Effector memory CD8-positive, alpha-beta T cell (primary cell): ENCODE data around the gene DLX3.

ENCODE experiments used
- ATAC-seq: fragments of 150-1000 bp; cut with Tn5 transposase; replicated peaks from 2 replicates; pipeline ENCODE4 v1.10.0; 2021; ENCODE audit warnings: mild to moderate bottlenecking, moderate library complexity
- DNase-seq, 3 experiments: peaks; one replicate each; pipeline ENCODE4 v3.0.0; 2021
- H3K27ac Mint-ChIP-seq, 2 donors: one replicate each; pipeline ENCODE4 v1.8.0; 2022; ENCODE audit warnings: mild to moderate bottlenecking in 2 of 2, mixed read lengths in 2 of 2, moderate library complexity in 2 of 2
- H3K27me3 Mint-ChIP-seq, 2 donors: one replicate each; pipeline ENCODE4 v1.8.0; 2022; ENCODE audit warnings: mixed read lengths in 2 of 2
- H3K36me3 Mint-ChIP-seq: one replicate; pipeline ENCODE4 v1.8.0; 2022; ENCODE audit warnings: mild to moderate bottlenecking, moderate library complexity, mixed read lengths; ENCODE audit not compliant: insufficient read depth
- H3K4me1 Mint-ChIP-seq, 2 donors: one replicate each; pipeline ENCODE4 v1.8.0; 2022; ENCODE audit warnings: low read depth in 2 of 2, mixed read lengths in 2 of 2
- H3K4me3 Mint-ChIP-seq, 2 donors: one replicate each; pipeline ENCODE4 v1.8.0; 2022; ENCODE audit warnings: mild to moderate bottlenecking in 2 of 2, mixed read lengths in 2 of 2, moderate library complexity in 2 of 2
- H3K9me3 Mint-ChIP-seq, 2 donors: one replicate each; pipeline ENCODE4 v1.8.0; 2022; ENCODE audit warnings: mixed read lengths in 2 of 2

The DLX3 gene

DNA sequence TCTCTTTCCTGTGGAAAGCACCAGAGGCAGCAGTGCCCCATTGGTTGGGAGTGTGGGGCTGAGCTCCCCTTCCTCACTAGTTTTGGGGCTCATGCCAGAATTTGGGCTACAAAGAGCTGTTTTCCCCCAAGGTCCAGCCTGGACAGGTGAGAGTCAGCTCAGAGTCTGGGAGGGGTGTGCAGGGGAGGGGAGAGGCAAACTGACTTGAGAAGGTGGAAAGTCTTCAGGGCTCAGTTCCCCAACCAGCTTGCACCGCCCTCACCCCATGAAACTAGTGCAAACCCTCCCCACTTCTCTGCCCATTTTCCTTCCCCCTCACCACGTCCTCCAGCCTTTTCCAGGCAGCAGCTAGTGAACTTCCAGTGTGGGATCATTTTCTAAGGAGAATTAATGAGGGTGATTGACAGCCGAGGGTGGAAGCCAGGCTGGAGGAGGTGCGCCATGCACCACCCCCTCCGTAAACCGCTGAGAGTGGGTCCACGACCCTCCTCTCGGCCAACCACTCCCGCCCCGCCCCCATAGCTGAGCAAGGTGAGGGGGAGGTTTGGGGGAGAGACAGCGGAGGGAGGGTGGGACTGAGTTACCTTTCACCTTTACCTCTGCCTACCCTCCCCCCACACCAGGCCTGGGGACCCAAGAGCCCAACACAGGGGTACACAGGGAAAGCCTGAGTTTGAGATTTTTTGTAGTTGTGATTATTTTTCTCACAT, 32.3 kb downstream of the DLX3 start:
- peaks cover 11% of the 10 kb centered on the region for H3K36me3 Mint-ChIP-seq
- no peak overlapping the region for H3K4me3 Mint-ChIP-seq
- peaks cover 26 to 29% of the 10 kb centered on the region in 2 donors for H3K4me1 Mint-ChIP-seq
- no peak overlapping the region for H3K27ac Mint-ChIP-seq
- no peaks in the 10 kb centered on the region for H3K9me3 Mint-ChIP-seq
- H3K27me3 Mint-ChIP-seq: peaks cover 71 to 82% of the 10 kb centered on the region in 2 donors
- ATAC-seq (no peak), DNase-seq (no peak)

- Mint-ChIP-seq H3K27ac (no peak overlapping the region), H3K9me3 (no peaks in the 10 kb centered on the region), H3K36me3 (peaks cover 7% of the 10 kb centered on the region), H3K27me3 (peaks cover 48 to 68% of the 10 kb centered on the region in 2 donors), H3K4me1 (peaks cover 10% of the 10 kb centered on the region in 2 donors), H3K4me3 (no peak overlapping the region)
- ATAC-seq (no peak), DNase-seq (no peak)
Measured at GRCh38 chr17:49959183-49959935, 35.7 kb downstream of the DLX3 start.

- no peak for ATAC-seq
- DNase-seq: no peak
- peaks cover 47 to 68% of the 10 kb centered on the region in 2 donors for H3K27me3 Mint-ChIP-seq
- no peak overlapping the region for H3K27ac Mint-ChIP-seq
- H3K4me1 Mint-ChIP-seq: peaks cover 6% of the 10 kb centered on the region in 2 donors
- no peaks in the 10 kb centered on the region for H3K9me3 Mint-ChIP-seq
- peaks cover 6% of the 10 kb centered on the region for H3K36me3 Mint-ChIP-seq
- H3K4me3 Mint-ChIP-seq: no peak overlapping the region
Measured at GRCh38 chr17:49958723-49959122, 36.3 kb downstream of the DLX3 start.

DNA sequence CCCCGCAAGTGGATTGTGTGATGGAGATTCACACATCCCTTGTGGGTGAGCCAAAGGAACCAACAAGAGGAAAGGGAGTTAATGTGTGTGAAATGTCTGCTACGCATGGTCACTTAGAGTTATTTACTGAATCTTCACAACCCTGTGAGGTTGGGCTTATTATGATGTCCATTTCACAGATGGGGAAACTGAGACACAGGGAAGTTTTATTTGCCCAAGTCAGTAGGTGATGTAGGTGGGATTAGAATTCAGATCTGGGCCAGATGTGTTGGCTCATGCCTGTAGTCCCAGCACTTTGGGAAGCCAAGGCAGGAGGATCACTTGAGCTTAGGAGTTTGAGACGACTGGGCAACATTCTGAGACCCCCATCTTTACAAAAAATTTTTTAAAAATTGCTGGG, 37.7 kb downstream of the DLX3 start:
- Mint-ChIP-seq H3K36me3 (peaks cover 5% of the 10 kb centered on the region), H3K27ac (no peak overlapping the region), H3K27me3 (peaks cover 47 to 68% of the 10 kb centered on the region in 2 donors), H3K9me3 (no peaks in the 10 kb centered on the region), H3K4me3 (no peak overlapping the region), H3K4me1 (peaks cover 2 to 4% of the 10 kb centered on the region in 2 donors)
- DNase-seq (no peak), ATAC-seq (no peak)

DNA sequence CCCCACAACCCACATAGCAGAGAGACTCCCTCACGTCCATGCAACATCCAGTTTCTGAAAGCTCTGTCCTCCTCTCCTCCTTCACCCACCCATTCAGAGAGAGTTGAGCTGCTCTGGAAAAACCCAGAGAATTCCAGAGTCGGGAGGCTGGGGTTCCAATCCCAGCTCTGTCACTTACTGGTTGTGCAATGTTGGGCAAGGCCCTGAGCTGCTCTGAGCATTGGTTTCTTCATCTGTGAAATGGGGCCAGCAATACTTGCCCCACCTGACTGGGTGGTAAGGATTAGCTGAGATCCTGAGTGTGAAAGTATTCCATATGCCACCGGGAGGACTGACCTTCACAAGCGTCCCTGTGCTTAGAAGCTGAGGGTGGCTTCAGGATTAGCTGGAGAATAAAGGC, 38.2 kb downstream of the DLX3 start:
- Mint-ChIP-seq H3K4me1 (peaks cover 2 to 4% of the 10 kb centered on the region in 2 donors), H3K9me3 (no peaks in the 10 kb centered on the region), H3K4me3 (no peak overlapping the region), H3K27me3 (peaks cover 50 to 68% of the 10 kb centered on the region in 2 donors), H3K36me3 (peaks cover 5% of the 10 kb centered on the region), H3K27ac (no peak overlapping the region)
- ATAC-seq (no peak), DNase-seq (no peak)

DNA sequence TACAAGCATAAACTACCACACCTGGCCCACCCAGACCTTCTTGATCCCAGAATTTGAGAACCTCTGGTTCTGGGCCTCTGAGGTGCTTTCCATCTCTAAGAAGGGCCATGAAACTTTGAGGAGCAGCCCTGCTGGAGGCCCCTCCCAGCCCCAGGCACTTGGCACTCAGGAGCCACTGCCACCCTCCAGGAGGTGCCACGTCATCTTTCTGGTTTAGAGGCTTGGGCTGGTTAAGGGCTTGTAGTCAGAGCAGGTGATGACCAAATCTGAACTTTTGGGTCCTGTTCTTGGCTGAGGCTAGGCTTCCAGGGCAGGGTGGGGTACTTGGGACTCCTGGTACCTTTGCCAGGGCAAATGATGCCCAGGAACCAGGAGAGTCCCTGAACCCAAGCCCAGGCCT, 39.9 kb downstream of the DLX3 start:
- peaks cover 5% of the 10 kb centered on the region for H3K36me3 Mint-ChIP-seq
- DNase-seq (no peak), ATAC-seq (no peak)
- no peak overlapping the region for H3K27ac Mint-ChIP-seq
- peaks cover 2 to 4% of the 10 kb centered on the region in 2 donors for H3K4me1 Mint-ChIP-seq
- H3K27me3 Mint-ChIP-seq: peaks cover 54 to 73% of the 10 kb centered on the region in 2 donors
- no peaks in the 10 kb centered on the region for H3K9me3 Mint-ChIP-seq
- no peak overlapping the region for H3K4me3 Mint-ChIP-seq

DNA sequence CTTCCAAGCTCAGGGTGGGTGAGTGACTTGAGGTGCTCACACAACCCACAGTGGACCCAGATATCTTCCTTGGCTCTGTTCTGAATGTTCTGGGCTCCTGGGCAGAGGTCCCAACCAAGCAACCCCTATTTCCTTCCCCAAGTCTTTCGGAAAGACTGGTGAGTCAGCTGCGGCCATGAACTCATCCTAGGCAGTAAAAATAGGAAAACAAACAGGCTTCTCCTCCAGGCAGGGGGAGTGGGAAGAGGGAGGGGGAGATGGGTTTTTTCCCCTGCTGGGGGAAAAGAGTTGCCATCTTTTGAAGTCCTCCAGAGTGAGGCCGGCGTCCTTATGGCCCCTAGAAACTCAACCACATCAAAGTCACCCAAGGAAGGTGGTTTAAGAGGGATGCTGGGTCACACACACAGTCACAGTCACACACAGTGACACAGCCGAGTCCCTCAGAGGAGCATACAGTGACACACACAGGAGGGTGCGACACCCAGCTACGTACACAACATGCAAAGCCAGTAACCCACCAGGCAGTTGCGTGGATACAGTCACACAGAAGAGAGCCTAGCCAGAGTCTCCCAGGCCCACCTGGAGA, 42.0 kb downstream of the DLX3 start:
- Mint-ChIP-seq H3K27ac (no peak overlapping the region), H3K36me3 (peaks cover 7% of the 10 kb centered on the region), H3K27me3 (peaks cover 67 to 83% of the 10 kb centered on the region in 2 donors), H3K9me3 (no peaks in the 10 kb centered on the region), H3K4me3 (no peak overlapping the region), H3K4me1 (peaks cover 2 to 4% of the 10 kb centered on the region in 2 donors)
- DNase-seq (no peak), ATAC-seq (no peak)

DNA sequence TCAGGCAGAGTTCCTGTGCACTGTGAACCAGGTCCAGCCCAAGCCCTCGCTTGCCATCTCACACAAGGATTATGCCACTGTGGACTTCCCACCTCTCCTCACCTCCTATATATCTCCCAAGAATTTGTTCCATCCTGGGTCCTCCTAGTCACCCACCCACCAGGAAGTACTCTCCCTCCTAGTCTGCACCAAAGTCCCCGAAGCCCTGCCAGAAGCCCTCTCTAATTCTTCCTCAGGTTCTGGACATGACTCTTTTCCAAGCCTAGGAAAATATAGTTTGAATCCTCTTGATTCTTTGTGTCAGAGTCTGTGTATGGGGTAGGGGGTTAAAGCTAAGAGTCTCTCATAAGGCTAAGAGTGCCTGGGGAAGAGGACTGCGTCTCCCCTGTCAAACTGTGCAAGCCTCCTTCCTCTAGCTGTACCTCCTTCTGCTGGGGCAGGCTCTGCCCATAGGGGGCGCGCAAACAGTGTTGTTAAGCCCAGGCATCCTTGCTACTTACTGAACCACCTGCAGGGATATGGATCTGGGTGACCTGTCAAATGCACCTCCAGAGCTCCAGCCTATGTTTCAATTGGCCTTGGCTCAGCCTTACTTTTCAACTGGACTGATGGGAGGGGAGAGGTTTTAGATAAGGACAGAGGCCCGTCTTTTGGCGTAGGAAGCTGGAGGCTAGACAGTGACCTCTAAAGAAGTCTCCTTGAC, 42.7 kb downstream of the DLX3 start:
- Mint-ChIP-seq H3K36me3 (peaks cover 7% of the 10 kb centered on the region), H3K27ac (no peak overlapping the region), H3K9me3 (no peaks in the 10 kb centered on the region), H3K27me3 (peaks cover 65 to 87% of the 10 kb centered on the region in 2 donors), H3K4me3 (no peak overlapping the region), H3K4me1 (peaks cover 2 to 4% of the 10 kb centered on the region in 2 donors)
- ATAC-seq (peak; percentile 98), DNase-seq (peak; percentile 72 to 81 (median 75))

DNA sequence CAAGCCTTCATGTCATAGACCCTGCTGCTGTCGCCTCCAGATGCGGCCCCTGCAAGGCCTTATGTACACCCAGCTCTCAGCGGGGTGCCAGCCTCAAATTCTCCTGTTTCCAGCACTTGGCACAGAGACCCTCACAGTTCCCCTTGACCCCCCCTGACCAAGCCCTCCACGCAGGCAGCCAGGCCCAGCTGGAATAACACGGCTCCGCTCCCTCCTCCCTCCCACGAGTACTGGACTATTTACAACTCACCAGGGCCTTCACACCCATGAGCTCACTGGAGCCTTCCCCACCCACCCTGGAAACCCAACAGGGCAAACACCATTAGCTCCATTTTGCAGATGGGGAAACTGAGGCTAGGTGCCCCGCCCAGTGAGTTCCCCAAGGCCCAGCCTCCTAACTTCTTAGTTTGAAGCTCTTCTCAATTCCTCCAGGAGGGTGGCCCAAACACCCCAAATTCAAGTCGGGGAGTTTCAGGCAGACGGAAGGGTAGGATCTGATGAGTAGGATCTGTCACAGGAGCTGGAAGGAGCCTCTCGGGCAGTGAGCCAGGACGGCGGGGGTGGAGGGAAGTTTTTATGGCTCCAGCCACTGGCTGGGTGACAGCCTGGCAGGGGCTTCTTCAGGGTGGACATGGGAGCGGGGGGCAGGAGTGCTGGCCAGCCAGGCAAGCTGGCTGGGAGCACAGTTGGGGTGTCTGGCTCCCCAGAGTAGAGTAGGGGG, 43.5 kb downstream of the DLX3 start:
- Mint-ChIP-seq H3K27ac (no peak overlapping the region), H3K27me3 (peaks cover 60 to 85% of the 10 kb centered on the region in 2 donors), H3K9me3 (no peaks in the 10 kb centered on the region), H3K4me3 (no peak overlapping the region), H3K36me3 (peaks cover 7% of the 10 kb centered on the region), H3K4me1 (peaks cover 2 to 4% of the 10 kb centered on the region in 2 donors)
- ATAC-seq (no peak), DNase-seq (no peak)

- Mint-ChIP-seq H3K4me3 (no peak overlapping the region), H3K36me3 (peaks cover 7% of the 10 kb centered on the region), H3K4me1 (peaks cover 2 to 4% of the 10 kb centered on the region in 2 donors), H3K27me3 (peaks cover 74 to 95% of the 10 kb centered on the region in 2 donors), H3K9me3 (no peaks in the 10 kb centered on the region), H3K27ac (no peak overlapping the region)
- no peak for DNase-seq
- ATAC-seq: no peak
Measured at GRCh38 chr17:49949634-49950033, 45.4 kb downstream of the DLX3 start.

DNA sequence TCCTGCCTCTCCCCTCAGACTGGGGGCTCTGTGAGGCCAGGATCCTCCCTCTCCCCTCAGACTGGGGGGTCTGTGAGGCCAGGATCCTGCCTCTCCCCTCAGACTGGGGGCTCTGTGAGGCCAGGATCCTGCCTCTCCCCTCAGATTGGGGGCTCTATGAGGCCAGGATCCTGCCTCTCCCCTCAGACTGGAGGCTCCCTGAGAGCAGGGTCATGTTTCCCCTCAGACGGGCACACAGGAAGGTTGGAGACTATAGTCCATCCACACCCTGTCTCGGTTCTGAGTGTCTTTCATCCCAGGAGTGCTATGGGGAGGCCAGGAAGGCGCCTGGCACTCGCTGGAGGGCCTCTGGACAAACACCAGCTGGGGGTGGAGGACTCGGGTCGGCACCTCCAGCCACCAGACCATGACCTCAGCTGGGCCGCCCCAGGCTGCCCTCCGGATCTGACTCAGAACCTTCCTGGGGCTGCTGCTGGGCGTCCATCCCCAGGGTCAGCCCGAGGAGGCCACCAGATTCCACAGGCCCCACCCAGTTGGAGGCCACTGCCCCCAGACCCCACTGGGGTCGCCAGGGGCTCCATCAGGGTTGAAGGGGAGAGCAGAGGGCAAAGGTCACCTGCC, 48.0 kb downstream of the DLX3 start:
- Mint-ChIP-seq H3K4me3 (no peak overlapping the region), H3K4me1 (no peaks in the 10 kb centered on the region), H3K27me3 (peaks cover 73 to 97% of the 10 kb centered on the region in 2 donors), H3K36me3 (peaks cover 3% of the 10 kb centered on the region), H3K27ac (no peak overlapping the region), H3K9me3 (no peaks in the 10 kb centered on the region)
- ATAC-seq: no peak
- no peak for DNase-seq

DNA sequence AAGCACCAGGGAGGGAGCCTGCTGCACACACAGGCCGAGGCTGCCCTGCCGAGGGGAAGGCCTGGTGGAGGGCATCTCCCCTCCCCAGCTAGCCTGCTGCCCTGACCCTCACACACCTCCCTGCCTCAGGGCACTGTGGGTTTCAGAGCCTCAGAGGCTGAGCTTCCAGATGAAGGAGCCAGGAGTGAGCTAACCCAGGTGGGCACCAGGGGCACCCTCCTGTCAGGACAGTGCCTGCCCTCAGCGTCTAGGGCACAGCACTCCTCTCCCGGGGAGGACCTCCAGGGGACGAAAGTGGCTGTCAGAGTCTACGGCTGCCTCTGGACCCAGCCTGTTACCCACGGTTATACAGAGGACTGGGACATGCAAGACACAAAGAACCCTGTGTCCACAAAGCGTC, 48.8 kb downstream of the DLX3 start:
- Mint-ChIP-seq H3K27ac (no peak overlapping the region), H3K4me3 (no peak overlapping the region), H3K36me3 (peaks cover 3% of the 10 kb centered on the region), H3K9me3 (no peaks in the 10 kb centered on the region), H3K4me1 (no peaks in the 10 kb centered on the region), H3K27me3 (peaks cover 75 to 97% of the 10 kb centered on the region in 2 donors)
- DNase-seq: no peak
- ATAC-seq: no peak
